Breast epithelium (tissue), 3 donors: ENCODE measurements around the gene ANKRD29.

ENCODE experiments used
- POLR2A ChIP-seq: fragments of 450-650 bp; IDR thresholded peaks from one replicate; pipeline ENCODE4 v1.6.1; 2016; ENCODE audit warnings: antibody characterized with exemption, mild to moderate bottlenecking, moderate library complexity
- POLR2AphosphoS5 ChIP-seq, 3 donors: sonication (generic); formaldehyde crosslinking; IDR thresholded peaks; one replicate each; pipeline ENCODE4 v1.6.1; 2017; ENCODE audit warnings: antibody characterized with exemption in 3 of 3
- TF ChIP-seq, protein P1 (sequence below), 3 donors: fragments of 450-650 bp; IDR thresholded peaks; one replicate each; pipeline ENCODE4 v1.5.1; 2016 to 2017; ENCODE audit warnings: antibody characterized with exemption in 3 of 3, mild to moderate bottlenecking in 3 of 3, moderate library complexity in 3 of 3

DNA sequence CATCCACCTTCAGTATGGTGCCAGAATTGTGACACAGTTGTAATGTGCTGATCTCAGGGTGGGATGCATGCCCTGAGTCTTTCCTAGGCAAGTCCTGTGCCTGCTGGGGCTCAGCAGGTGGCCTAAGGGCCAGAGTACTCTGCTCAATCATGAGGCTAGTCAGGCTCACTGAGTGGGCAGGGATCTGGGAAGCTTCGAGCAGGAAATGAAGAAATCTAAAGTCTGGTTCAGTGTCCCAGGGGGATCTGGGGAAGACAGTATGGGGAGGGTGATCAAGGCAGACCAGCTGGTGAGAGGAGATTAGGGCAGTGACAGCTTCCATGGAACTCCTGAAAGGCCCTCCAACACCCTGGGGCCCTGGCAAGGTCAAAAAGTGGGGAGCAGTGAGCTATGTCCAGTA is 8.9 kb upstream of the ANKRD29 start:
- TF ChIP-seq, protein P1, sequence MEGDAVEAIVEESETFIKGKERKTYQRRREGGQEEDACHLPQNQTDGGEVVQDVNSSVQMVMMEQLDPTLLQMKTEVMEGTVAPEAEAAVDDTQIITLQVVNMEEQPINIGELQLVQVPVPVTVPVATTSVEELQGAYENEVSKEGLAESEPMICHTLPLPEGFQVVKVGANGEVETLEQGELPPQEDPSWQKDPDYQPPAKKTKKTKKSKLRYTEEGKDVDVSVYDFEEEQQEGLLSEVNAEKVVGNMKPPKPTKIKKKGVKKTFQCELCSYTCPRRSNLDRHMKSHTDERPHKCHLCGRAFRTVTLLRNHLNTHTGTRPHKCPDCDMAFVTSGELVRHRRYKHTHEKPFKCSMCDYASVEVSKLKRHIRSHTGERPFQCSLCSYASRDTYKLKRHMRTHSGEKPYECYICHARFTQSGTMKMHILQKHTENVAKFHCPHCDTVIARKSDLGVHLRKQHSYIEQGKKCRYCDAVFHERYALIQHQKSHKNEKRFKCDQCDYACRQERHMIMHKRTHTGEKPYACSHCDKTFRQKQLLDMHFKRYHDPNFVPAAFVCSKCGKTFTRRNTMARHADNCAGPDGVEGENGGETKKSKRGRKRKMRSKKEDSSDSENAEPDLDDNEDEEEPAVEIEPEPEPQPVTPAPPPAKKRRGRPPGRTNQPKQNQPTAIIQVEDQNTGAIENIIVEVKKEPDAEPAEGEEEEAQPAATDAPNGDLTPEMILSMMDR (IDR thresholded peaks at IDR 0.05): no peak
- TF ChIP-seq POLR2AphosphoS5 (IDR thresholded peaks at IDR 0.05) (no peak), POLR2A (no peak)
